Heart right ventricle (tissue), 16 donors: ENCODE measurements around the gene PNPLA8. TPM values are rescaled to one million over a fixed set of nuclear protein-coding genes. Genes with fewer than 3 reads are reported as not detected.

ENCODE experiments used
- ATAC-seq, 8 donors: fragments of 200-7000 bp; cut with Tn5 transposase; one replicate each; pipeline ENCODE4 v1.9.1; 2020; ENCODE audit warnings: mild to moderate bottlenecking in 8 of 8, moderate library complexity in 8 of 8, moderate number of reproducible peaks in 1 of 8
- DNase-seq, 2 donors: peaks; one replicate each; pipeline ENCODE4 v3.0.0-alpha.2; 2020
- H3K27ac ChIP-seq, 10 donors: fragments of 200-600 bp; sonication (generic) in 2 of 10; one replicate each; pipeline versions ENCODE4 v1.5.0 to v1.8.0; 2020 to 2022; ENCODE audit warnings: mild to moderate bottlenecking in 3 of 10
- H3K27me3 ChIP-seq, 7 donors: fragments of 200-600 bp; one replicate each; pipeline ENCODE4 v1.8.0; 2021 to 2022; ENCODE audit warnings: mild to moderate bottlenecking in 2 of 7
- H3K36me3 ChIP-seq, 9 donors: fragments of 200-600 bp; sonication (generic) in 1 of 9; one replicate each; pipeline versions ENCODE4 v1.5.0 to v1.8.0; 2020 to 2022; ENCODE audit warnings: mild to moderate bottlenecking in 2 of 9
- H3K4me1 ChIP-seq, 9 donors: fragments of 200-600 bp; sonication (generic) in 1 of 9; one replicate each; pipeline versions ENCODE4 v1.5.0 to v1.8.0; 2020 to 2022; ENCODE audit warnings: mild to moderate bottlenecking in 4 of 9
- H3K4me3 ChIP-seq, 10 donors: fragments of 200-600 bp; sonication (generic) in 2 of 10; one replicate each; pipeline versions ENCODE4 v1.5.0 to v1.8.0; 2020 to 2022; ENCODE audit warnings: mild to moderate bottlenecking in 7 of 10, moderate library complexity in 2 of 10
- H3K9me3 ChIP-seq, 11 donors: fragments of 200-600 bp in 10 of 11; sonication (generic) in 2 of 11; one replicate each; pipeline versions ENCODE4 v1.5.0 to v1.8.0; 2013 to 2022; ENCODE audit warnings: mild to moderate bottlenecking in 2 of 11, control low read depth in 1 of 11, moderate library complexity in 1 of 11
- CTCF ChIP-seq, 9 donors: fragments of 200-600 bp; sonication (generic) in 2 of 9; IDR thresholded peaks; one replicate each; pipeline versions ENCODE4 v1.5.0 to v1.8.0; 2021 to 2022; ENCODE audit warnings: antibody characterized with exemption in 9 of 9, mild to moderate bottlenecking in 5 of 9, moderate library complexity in 1 of 9
- WGBS, 2 donors: extraction: QIAGEN DNeasy Blood & Tissue Kit; methylation state at CpG; one replicate each; pipeline ENCODE4 v1.1.7; 2013; ENCODE audit warnings: inconsistent platforms in 1 of 2; 5-methylcytosine and 5-hydroxymethylcytosine counted together
- intact Hi-C, 10 donors: fragments of 100-400 bp; cut with DNase I; formaldehyde crosslinking; loops; one replicate each; pipeline versions ENCODE4 v1.11.1 to v1.14.2; 2022
- polyA plus RNA-seq, 2 donors: library from polyadenylated mRNA; stranded (reverse); fragments of 200-250 nt; gene quantifications; one replicate each; pipeline ENCODE4 v1.2.3, GENCODE V29; 2013
- total RNA-seq, 10 donors: library from RNA; stranded (reverse); fragmentation: NEBNext Ultra II Directional in 3 of 10; extraction: Animal tissue kit (Norgen Biotek cat#: 25700) in 3 of 10; gene quantifications; one replicate each; pipeline versions ENCODE4 v1.2.1 to v1.2.4, GENCODE V29; 2021 to 2023
- donor health status: Arrhythmogenic right ventricular cardiomyopathy.
- donor health status: ischemic (EF 13 %, LVEDD 7.1; RV severe dilation, severe dysfunction).
- donor health status: healthy with polysubstance abuse.
- donor health status: DM: no; HTN: yes; CAD: no.
- donor health status: DM: no; HTN: no; CAD: no.
- donor health status: ischemic (EF 25% LVEDD 6.9; RV normal size, moderate dysfunction).
- donor health status: ischemic (EF 25% LVEDD 5.7; RV mildly dilated, moderate dysfunction).
- donor health status: healthy.
- donor health status: DM: yes; HTN: yes; CAD: no.
- donor health status: Ischemic cardiomyopathy.
- donor health status: ischemic (EF 35%, LVEDD 5.7; RV mildly dilated, moderate dysfunction).
- donor health status: nonischemic (EF 11% LVEDD 7.7; RV severe dilation, severe dysfunction).
- donor health status: DM: yes; HTN: yes; CAD: no.
- donor health status: PGD.
- donor health status: ischemic (EF 29% LVEDD 5.4; RV normal size, mild dysfunction).
- donor health status: nonischemic (EF 23%, LVEDD 6.1; RV moderate dilation, normal function).

PNPLA8 gene
- total and polyA plus RNA-seq, 12 donors: 13.2 to 39.9 (median 35.1) TPM

GRCh38 chr7:108503112-108504026 lies 22.6 kb downstream of the PNPLA8 start:
- DNase-seq: no peak
- 74 to 77% methylated on average over 5 of the region's 5 CpGs for WGBS, 2 donors
- ATAC-seq: peak in 1 of 8 donors; percentile 57
- Histone ChIP-seq H3K9me3 (no peaks in the 10 kb centered on the region), H3K27ac (peak overlapping the region in 1 of 10 donors; percentile 71), H3K4me3 (no peak overlapping the region), H3K36me3 (peaks cover 0 to 85% (median 16%) of the 10 kb centered on the region in 9 donors), H3K4me1 (peaks cover 0 to 13% (median 0%) of the 10 kb centered on the region in 9 donors), H3K27me3 (no peaks in the 10 kb centered on the region)
- intact Hi-C loops: loop anchor here in 2 of 10 donors (5.0 to 10.0 kb wide), 2 partner anchors 319 to 321 kb away; no protein-coding TSS in a partner anchor
- no peak for TF ChIP-seq CTCF (IDR thresholded peaks at IDR 0.05)

GRCh38 chr7:108499566-108499965 lies 26.4 kb downstream of the PNPLA8 start:
- no peak for TF ChIP-seq CTCF (IDR thresholded peaks at IDR 0.05)
- no peak overlapping the region for H3K27ac ChIP-seq
- no peak overlapping the region for H3K4me3 ChIP-seq
- no peaks in the 10 kb centered on the region for H3K27me3 ChIP-seq
- intact Hi-C loops: loop anchor here in 4 of 10 donors (5.0 to 10.0 kb wide), 3 partner anchors 315 to 587 kb away; no protein-coding TSS in a partner anchor
- DNase-seq (no peak), ATAC-seq (no peak)
- 84% methylated on average over 1 of the region's 1 CpG for WGBS, 2 donors
- peaks cover 0 to 13% (median 0%) of the 10 kb centered on the region in 9 donors for H3K4me1 ChIP-seq
- peaks cover 0 to 98% (median 26%) of the 10 kb centered on the region in 9 donors for H3K36me3 ChIP-seq
- H3K9me3 ChIP-seq: no peaks in the 10 kb centered on the region

GRCh38 chr7:108498481-108498880 lies 27.5 kb downstream of the PNPLA8 start:
- WGBS, 2 donors: 74 to 81% methylated on average over 6 of the region's 6 CpGs
- no peak for TF ChIP-seq CTCF (IDR thresholded peaks at IDR 0.05)
- DNase-seq (no peak), ATAC-seq (no peak)
- Histone ChIP-seq H3K27ac (no peak overlapping the region), H3K9me3 (no peaks in the 10 kb centered on the region), H3K27me3 (no peaks in the 10 kb centered on the region), H3K4me3 (no peak overlapping the region), H3K4me1 (peaks cover 0 to 7% (median 0%) of the 10 kb centered on the region in 9 donors), H3K36me3 (peaks cover 0 to 98% (median 33%) of the 10 kb centered on the region in 9 donors)
- intact Hi-C loops: loop anchor here in 4 of 10 donors (5.0 to 10.0 kb wide), 3 partner anchors 314 to 586 kb away; no protein-coding TSS in a partner anchor

- intact Hi-C loops: loop anchor here in 7 of 10 donors (2.0 to 10.0 kb wide), 4 partner anchors 312 to 585 kb away; no protein-coding TSS in a partner anchor
- ATAC-seq: peak in 2 of 8 donors; percentile 33 to 41
- H3K27me3 ChIP-seq: no peaks in the 10 kb centered on the region
- DNase-seq: peak in 1 of 2 donors; percentile 23
- H3K27ac ChIP-seq: no peak overlapping the region
- peaks cover 0 to 96% (median 33%) of the 10 kb centered on the region in 9 donors for H3K36me3 ChIP-seq
- peak; percentile 66 to 89 (median 85) for TF ChIP-seq CTCF (IDR thresholded peaks at IDR 0.05)
- no peaks in the 10 kb centered on the region for H3K9me3 ChIP-seq
- no peaks in the 10 kb centered on the region for H3K4me1 ChIP-seq
- H3K4me3 ChIP-seq: no peak overlapping the region
- WGBS, 2 donors: 91 to 93% methylated on average over 3 of the region's 3 CpGs
Measured at GRCh38 chr7:108497082-108497725, 28.7 kb downstream of the PNPLA8 start.
